HepG2 (cell line): ENCODE data around the gene MAP3K14. TPM values are rescaled to one million over a fixed set of nuclear protein-coding genes. Genes with fewer than 3 reads are reported as not detected.
A peak's percentile ranks its signal among the peaks of the same experiment; 100 is the strongest.

Experiments used
- ATRX ChIP-seq: sonication (generic); formaldehyde crosslinking; IDR thresholded peaks from 2 replicates; pipeline ENCODE4 v1.4.0; 2020; ENCODE audit warnings: missing genetic modification reagents, borderline replicate concordance
- CEBPZ ChIP-seq: IDR thresholded peaks from 2 replicates; pipeline ENCODE4 v1.6.1; 2012; ENCODE audit warnings: low read length, improper control_type of control experiment
- FOXP1 ChIP-seq, 2 experiments: fragments of 450-650 bp in 1 of 2; IDR thresholded peaks; 2 replicates each; pipeline ENCODE4 v1.6.1; 2017 to 2018; ENCODE audit warnings: antibody characterized with exemption in 1 of 2
- GABPB1 ChIP-seq: IDR thresholded peaks from 2 replicates; pipeline ENCODE4 v1.6.1; 2016; ENCODE audit warnings: mild to moderate bottlenecking, missing genetic modification reagents, moderate library complexity, missing compliant biosample characterization
- HMGXB4 ChIP-seq, 2 experiments: sonication (generic) in 1 of 2; formaldehyde crosslinking in 1 of 2; IDR thresholded peaks; 2 replicates each; pipeline versions ENCODE4 v1.4.0 to v1.6.1; 2018 to 2020; ENCODE audit warnings: missing genetic modification reagents in 2 of 2, borderline replicate concordance in 1 of 2, low read depth in 1 of 2, mild to moderate bottlenecking in 1 of 2, missing biosample characterization in 1 of 2
- HOXA3 ChIP-seq: sonication (generic); formaldehyde crosslinking; IDR thresholded peaks from 2 replicates; pipeline ENCODE4 v1.5.0; 2020; ENCODE audit warnings: missing genetic modification reagents
- MLX ChIP-seq: IDR thresholded peaks from 2 replicates; pipeline ENCODE4 v1.6.1; 2016
- NFE2 ChIP-seq: sonication (generic); formaldehyde crosslinking; IDR thresholded peaks from 2 replicates; pipeline ENCODE4 v1.4.0; 2020; ENCODE audit warnings: missing genetic modification reagents
- PAWR ChIP-seq: sonication (generic); formaldehyde crosslinking; IDR thresholded peaks from 2 replicates; pipeline ENCODE4 v1.4.0; 2020; ENCODE audit warnings: missing genetic modification reagents, mild to moderate bottlenecking, borderline replicate concordance
- PHF8 ChIP-seq: sonication (generic); formaldehyde crosslinking; IDR thresholded peaks from 2 replicates; pipeline ENCODE4 v1.5.0; 2020; ENCODE audit warnings: missing genetic modification reagents
- SATB2 ChIP-seq: sonication (generic); formaldehyde crosslinking; IDR thresholded peaks from 2 replicates; pipeline ENCODE4 v1.5.0; 2020; ENCODE audit warnings: missing genetic modification reagents
- ZBTB1 ChIP-seq: sonication (generic); formaldehyde crosslinking; IDR thresholded peaks from 2 replicates; pipeline ENCODE4 v1.4.0; 2020; ENCODE audit warnings: missing genetic modification reagents, borderline replicate concordance
- ZNF256 ChIP-seq: sonication (generic); formaldehyde crosslinking; conservative IDR thresholded peaks from 2 replicates; pipeline ENCODE4 v1.4.0; 2020; ENCODE audit warnings: missing genetic modification reagents
- ZNF577 ChIP-seq: sonication (generic); formaldehyde crosslinking; IDR thresholded peaks from 2 replicates; pipeline ENCODE4 v1.4.0; 2020; ENCODE audit warnings: mild to moderate bottlenecking, low read depth, missing genetic modification reagents, borderline replicate concordance
- ZNF646 ChIP-seq: sonication (generic); formaldehyde crosslinking; IDR thresholded peaks from 2 replicates; pipeline ENCODE4 v1.9.0; 2021; ENCODE audit warnings: mild to moderate bottlenecking, missing genetic modification reagents
- ZNF713 ChIP-seq: sonication (generic); formaldehyde crosslinking; IDR thresholded peaks from 2 replicates; pipeline ENCODE4 v1.4.0; 2020; ENCODE audit warnings: mild to moderate bottlenecking, missing genetic modification reagents
- ZSCAN9 ChIP-seq: IDR thresholded peaks from 2 replicates; pipeline ENCODE4 v1.6.1; 2016; ENCODE audit warnings: borderline replicate concordance
- polyA plus RNA-seq, 8 experiments: library from polyadenylated mRNA; depleted of rRNA in 3 of 8; stranded (reverse) in 7 of 8; unstranded in 1 of 8; fragments of >200 nt; fragmentation: Illumina TruSeq in 4 of 8; extraction: Trizol in 4 of 8; gene quantifications; 2 replicates each; pipeline versions ENCODE4 v1.2.1 to v1.2.3, GENCODE V29; 2011 to 2016; ENCODE audit warnings: low read depth in 4 of 8, missing spikeins in 1 of 8, mixed read lengths in 1 of 8; ENCODE audit not compliant: insufficient read depth in 1 of 8
- total RNA-seq, 5 experiments: library from RNA; depleted of rRNA; stranded (reverse); fragments of >200 nt; fragmentation: Illumina TruSeq; extraction: Trizol; gene quantifications; 2 replicates each; pipeline ENCODE4 v1.2.3, GENCODE V29; 2016; ENCODE audit warnings: low read depth in 1 of 5

MAP3K14 gene
- total and polyA plus RNA-seq, 2 of the 13 experiments (the other 11 are each of a cell fraction or from before 2014, with no cell fraction given), result 2.6 TPM

- no peak for TF ChIP-seq PAWR (CRISPR knock-in tag)
- peak; percentile 46 for TF ChIP-seq GABPB1 (CRISPR knock-in tag)
- TF ChIP-seq ZBTB1, result no peak
- TF ChIP-seq ZSCAN9 (CRISPR knock-in tag), result peak; percentile 92
- TF ChIP-seq SATB2 (CRISPR knock-in tag), result no peak
- TF ChIP-seq PHF8, result 0 out of 2 replicates have a peak, but pooled peaks have one; percentile 40
- TF ChIP-seq CEBPZ, result no peak
- TF ChIP-seq HMGXB4 (CRISPR knock-in tag; IDR thresholded peaks at IDR 0.05; ENCODE audit: borderline replicate concordance in 1 of 2, low read depth in 1 of 2), result peak in 1 of 2 experiments; percentile 59; a peak in 3 of 4 replicates
- TF ChIP-seq HOXA3, result peak; percentile 86
- TF ChIP-seq MLX (CRISPR knock-in tag), result no peak
- 0 out of 2 replicates have a peak, but pooled peaks have one; percentile 32 for TF ChIP-seq ATRX (CRISPR knock-in tag)
- no peak for TF ChIP-seq ZNF646
- peak; percentile 38; the same call in 1 of the 2 replicates for TF ChIP-seq NFE2 (CRISPR knock-in tag)
- no peak for TF ChIP-seq ZNF256
- no peak for TF ChIP-seq ZNF713 (CRISPR knock-in tag)
- TF ChIP-seq ZNF577 (CRISPR knock-in tag), result no peak
- no peak for TF ChIP-seq FOXP1 (IDR thresholded peaks at IDR 0.05)
- TF ChIP-seq FOXP1 (CRISPR knock-in tag; IDR thresholded peaks at IDR 0.05), result peak; percentile 56; the same call in 1 of the 2 replicates
Observed at GRCh38 chr17:45311760-45312476, 4.9 kb downstream of the MAP3K14 start (continued).
